Stimulated activated CD4-positive, alpha-beta T cell treated with anti-CD3 and anti-CD28 coated beads, TNF-alpha, amount 100 ng/mL, for 24 hours (primary cell): ENCODE data around the gene PTHLH.

Experiments
- DNase-seq, 3 experiments: peaks; one replicate each; pipeline ENCODE4 v3.0.0-alpha.2; 2020; ENCODE audit warnings: low read depth in 3 of 3

Gene PTHLH

GRCh38 chr12:27972721-27973120 is at the start of gene PTHLH:
PTHLH (minus strand) TSS chr12:27972733; CDS start chr12:27969494, 3,239 bp downstream.
- no peak for DNase-seq

DNA sequence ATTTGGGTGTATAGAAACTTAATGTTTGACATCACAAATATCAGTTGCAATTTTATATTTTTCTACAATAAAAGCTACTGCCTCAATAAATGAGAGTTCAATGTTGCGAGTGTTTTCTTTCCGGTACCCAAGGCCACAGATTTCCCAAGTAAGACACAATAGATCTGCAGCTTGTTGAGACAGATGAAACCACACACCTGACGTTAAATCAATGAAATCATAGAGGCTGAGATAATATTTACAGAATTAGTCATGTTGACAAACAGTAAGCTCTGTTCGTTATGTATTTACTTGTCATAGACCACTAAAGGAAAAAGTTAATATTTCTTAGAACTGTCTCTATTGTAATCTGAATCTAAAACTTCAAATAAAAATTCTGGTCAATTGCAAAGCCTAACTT is 49.2 kb upstream of the PTHLH start:
- no peak for DNase-seq

- DNase-seq = no peak
Measured at GRCh38 chr12:28017873-28018255, 45.3 kb upstream of the PTHLH start.

DNA sequence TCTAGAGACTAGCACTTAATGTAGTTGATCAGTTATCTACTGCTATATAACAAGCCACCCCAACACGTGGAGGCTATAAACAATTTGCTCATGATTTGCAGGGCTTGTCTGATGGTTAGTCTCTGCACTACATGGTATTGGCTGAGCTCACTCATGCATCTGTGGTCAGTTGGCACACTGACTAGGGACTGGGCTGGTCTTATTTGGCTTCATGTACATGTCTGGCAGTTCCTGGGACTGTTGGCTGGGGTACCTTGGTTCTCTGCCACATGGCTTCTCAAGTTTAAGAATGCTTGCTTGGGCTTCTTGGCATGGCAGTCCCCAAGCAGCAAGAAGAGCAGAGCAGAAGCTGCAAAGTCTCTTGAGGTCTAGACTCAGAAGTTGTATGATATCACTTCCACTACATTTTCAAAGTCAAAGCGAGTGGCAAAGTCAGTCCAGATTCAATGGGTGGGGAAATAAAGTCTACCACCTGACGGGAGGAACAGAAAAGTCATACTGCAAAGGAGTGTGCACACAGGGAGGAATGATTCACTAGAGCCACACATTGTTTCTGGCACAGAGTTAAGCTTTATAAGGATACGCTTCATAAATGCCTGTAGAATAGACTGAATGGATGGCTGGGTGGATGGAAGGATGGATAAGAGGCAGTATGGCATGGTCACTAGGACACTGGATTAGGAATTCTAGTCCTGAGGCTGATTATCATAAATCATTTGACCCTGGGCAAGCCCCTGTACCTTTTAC is 44.8 kb upstream of the PTHLH start:
- no peak for DNase-seq

DNA sequence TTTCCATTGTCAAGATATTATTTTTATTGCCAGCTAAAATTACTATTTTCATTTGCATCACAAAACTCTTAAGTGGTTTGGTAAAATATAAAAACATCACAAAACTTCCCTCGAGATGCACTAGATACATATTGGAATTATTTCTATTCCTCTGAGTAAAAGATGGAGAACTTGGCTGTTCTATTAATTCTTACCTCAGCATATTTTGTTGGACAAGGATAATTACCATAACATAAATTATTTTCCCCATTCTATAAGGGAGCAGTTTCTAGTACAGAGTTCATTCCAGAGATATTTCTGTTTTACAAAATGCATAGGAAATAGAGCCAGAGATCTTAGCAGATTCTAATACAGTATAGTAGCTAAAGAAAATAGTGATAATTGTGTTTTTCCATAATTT is 42.6 kb upstream of the PTHLH start:
- DNase-seq = no peak

GRCh38 chr12:28014196-28014595 is 41.7 kb upstream of the PTHLH start:
- DNase-seq = no peak

DNA sequence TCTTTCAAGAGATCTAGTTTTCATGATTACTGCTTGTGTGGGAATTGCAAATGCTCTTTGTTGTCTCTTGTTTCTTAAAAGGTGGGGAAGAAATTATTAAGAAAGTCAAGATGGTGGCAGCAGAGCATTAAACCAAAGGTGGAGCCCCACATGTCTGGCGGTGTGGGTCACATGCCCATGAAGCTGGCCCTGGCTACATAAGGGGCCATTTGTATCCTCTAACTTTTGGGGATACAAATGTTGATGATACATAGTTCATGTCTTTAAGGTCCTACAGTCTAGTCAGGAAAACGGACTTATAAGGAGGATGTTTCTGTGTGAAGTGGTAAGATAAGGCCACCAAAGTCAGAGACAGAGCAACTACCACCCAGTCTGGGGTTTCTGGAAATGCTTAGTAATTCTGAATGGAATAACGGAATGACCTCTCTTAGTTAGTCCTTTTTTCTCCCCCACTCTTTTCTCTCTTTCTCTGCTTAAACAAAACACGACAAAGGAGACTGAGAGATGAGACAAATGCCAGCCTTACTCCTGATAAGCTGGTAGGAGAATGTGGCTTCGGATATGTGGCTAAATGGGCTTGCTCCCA is 39.9 kb upstream of the PTHLH start:
- no peak for DNase-seq

DNA sequence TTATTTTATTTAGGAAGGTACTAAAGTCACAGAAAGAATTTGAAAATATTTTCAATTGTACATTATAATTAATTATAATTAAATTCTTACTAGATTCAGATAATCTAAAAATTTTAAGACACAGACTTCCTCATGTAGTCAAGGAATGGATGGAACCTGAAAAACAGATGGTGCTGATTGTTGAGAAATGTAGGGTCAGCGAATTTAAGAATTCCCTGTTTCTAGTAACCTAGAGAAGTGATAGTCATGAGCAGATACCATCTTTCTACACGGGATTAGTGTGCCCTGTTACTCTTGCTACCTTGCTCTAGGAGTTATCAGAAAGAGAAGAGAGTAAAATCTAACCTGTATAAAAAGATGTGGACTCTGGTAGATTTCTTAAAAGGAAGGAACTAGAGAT is 37.5 kb upstream of the PTHLH start:
- DNase-seq = no peak

DNA sequence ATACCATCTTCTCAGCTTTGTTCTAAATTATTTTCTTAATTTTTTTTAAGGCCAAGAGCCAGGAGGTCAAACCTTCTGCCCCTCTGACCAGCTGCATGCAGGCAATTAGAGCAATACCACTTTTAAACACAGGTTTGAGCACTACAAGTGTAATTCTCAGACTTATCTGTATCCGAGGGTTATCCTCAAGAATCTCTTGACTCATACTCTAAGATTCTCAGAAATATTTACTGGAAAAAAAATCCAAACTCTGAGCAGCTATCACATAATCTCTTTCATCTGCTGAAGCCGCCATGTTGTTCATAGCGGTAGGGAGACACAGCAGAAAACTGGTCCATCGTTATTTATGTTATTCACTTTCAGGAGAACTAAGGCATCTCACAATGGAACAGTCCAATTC is 27.4 kb upstream of the PTHLH start:
- no peak for DNase-seq

GRCh38 chr12:27999521-27999920 is 27.0 kb upstream of the PTHLH start:
- no peak for DNase-seq

- DNase-seq = no peak
Measured at GRCh38 chr12:27998658-27999057, 26.1 kb upstream of the PTHLH start.

- DNase-seq = no peak
Measured at GRCh38 chr12:27998170-27998569, 25.6 kb upstream of the PTHLH start.

- no peak for DNase-seq
Measured at GRCh38 chr12:27996761-27997160, 24.2 kb upstream of the PTHLH start.

- no peak for DNase-seq
Measured at GRCh38 chr12:27995406-27995805, 22.9 kb upstream of the PTHLH start.

DNA sequence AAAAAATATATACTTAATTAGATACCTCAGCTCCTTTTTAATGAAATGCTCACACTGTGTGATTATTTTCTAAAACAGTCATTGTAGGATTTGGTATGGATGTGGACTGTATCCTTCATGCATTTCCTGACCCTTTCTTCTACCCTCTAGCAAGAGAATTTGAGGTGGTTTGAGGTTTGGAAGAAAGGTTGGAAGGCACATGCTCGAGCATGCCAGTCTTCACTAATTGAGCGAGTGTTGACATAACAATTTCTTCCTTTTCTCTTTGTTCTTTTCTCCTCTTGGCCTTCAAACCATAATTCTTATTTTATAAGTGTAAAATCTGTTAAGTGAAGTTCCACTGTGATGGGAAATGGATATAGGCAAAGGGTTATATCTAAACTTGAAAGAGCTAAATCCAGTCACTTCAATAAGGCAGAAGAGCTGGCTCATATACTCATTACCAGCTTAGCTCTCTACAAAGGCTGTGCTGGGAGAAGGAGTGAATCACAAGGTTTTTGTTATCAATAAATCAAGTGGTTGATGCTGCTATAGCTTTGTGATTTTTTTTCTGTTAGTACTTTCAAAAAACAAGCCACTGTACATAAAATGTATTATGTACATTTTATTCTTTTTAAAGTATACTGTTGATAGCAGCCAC is 16.2 kb upstream of the PTHLH start:
- DNase-seq = no peak

- DNase-seq = no peak
Measured at GRCh38 chr12:27987331-27987730, 14.8 kb upstream of the PTHLH start.

GRCh38 chr12:27984275-27984674 is 11.7 kb upstream of the PTHLH start:
- DNase-seq = no peak

GRCh38 chr12:27982951-27983350 is 10.4 kb upstream of the PTHLH start:
- DNase-seq = no peak

DNA sequence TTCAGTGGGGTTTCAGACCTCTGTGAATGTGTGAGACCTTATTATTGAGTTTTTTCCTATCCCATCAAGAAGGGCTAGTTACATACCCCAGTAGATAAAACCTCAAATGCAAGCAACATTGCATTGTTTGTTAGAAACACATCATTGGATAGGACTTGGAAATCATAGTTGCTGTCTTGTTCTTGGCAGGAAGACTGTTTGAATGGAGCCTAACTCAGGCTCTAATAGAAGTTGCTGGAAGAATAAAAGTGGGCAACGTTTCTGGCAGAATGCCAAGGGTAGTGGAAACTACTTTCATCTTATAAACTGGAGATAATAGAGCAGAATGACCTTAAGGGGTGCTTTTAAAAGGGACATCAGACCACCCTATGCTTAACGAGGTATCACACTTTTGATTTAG is 9.9 kb upstream of the PTHLH start:
- DNase-seq = no peak

DNA sequence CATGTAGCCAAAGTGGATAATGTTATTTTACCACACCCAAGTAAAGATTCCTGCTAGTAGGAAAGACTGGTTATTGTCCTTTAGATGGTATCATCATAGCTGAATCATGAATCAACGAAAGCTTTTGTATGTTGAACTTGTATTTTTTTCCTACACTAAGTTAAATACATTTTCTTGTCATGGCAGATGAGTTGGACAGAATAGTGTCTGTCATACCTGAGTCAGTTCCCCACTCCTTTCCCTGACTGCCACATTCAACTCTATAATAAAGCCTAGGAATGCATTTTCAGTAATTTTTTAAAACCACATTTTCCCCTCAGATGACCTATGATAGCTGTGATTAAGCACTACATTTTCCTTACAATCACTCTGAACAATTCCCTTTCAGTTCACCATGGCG is 9.3 kb upstream of the PTHLH start:
- no peak for DNase-seq

- DNase-seq = no peak
Measured at GRCh38 chr12:27979145-27979544, 6.6 kb upstream of the PTHLH start.

DNA sequence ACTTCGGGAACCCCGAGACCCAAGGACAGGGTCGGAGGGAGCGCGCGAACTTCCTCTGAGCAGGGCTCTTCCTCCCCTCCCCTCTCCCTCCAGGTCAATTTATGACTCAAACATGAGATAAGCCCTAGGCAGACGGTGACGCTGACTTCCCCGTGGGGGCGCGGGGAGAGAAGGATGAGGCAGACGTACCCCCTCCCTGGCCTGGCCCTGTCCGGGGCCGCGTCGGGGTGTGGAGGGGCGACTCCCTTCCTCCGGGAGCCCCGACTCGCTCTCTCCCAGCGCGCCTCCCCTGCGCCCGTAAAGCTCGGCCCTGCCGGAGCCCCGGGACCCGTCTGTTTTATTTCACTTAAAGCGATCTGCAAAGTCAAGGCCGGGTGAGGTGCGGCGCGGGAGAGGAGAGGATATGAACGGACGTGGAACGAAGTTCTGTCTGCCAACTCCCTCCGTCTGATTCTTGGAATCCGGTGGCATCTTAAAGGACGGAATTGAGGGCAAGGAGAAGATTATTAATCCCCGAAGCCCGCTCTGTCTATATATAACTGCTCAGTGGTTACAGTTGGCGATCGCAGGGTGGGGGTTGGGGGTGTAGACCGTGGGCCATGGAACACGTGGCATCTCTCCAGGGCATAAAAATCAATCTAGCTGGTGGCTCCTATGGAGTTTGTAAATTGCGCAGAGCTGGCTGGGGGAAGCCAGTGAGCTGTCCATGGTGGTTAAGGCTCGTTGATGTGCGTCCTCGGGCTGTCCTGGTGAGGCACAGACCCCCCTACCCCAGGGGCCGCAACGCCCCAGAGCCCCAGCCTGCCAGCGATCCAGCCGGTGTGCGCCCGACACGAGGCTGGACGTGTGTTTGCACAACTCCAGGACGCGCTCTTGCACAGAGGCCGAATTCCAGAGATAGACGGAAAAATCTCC is 2.9 kb upstream of the PTHLH start:
- DNase-seq = no peak
